Epithelial cell of proximal tubule (primary cell): ENCODE measurements around the gene CRYL1. TPM values are rescaled to one million over a fixed set of nuclear protein-coding genes. Genes with fewer than 3 reads are reported as not detected.

Experiments
- DNase-seq: peaks from one replicate; pipeline ENCODE4 v3.0.0-alpha.2; 2011; ENCODE audit warnings: low read depth
- H3K4me3 ChIP-seq: 2 replicates; pipeline ENCODE4 v1.5.1; 2011; ENCODE audit warnings: low read depth, mild to moderate bottlenecking, low read length
- total RNA-seq: library from RNA; depleted of rRNA; stranded (reverse); fragments of >200 nt; gene quantifications from 2 replicates; pipeline ENCODE4 v1.2.3, GENCODE V29; 2015
- TF ChIP-seq, protein P1 (sequence below): conservative IDR thresholded peaks from 2 replicates; pipeline ENCODE4 v1.5.1; 2012; ENCODE audit warnings: low read depth, mild to moderate bottlenecking, low read length

CRYL1 gene
- total RNA-seq, 1 donor from 2014 or later = 41.3 TPM

DNA sequence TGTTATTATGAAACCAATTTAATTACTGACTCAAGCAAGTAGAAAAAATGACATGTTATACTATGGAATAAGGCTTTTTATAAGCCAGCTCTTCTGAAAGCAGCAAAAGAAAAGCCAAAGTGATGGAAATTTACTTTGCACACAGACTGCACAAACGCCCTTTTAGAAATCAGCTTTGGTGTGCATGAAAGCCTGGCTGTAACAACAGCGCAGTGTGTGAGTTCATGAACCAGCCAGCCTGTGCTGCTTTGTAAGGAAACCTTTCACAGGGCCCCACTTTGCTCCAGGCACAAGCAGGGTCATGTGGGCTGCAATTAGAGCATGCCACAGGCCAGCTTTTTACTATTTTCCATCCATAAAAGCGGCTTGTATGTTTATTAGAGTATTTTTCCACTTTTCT lies 27.7 kb upstream of the CRYL1 start:
- TF ChIP-seq, protein P1, sequence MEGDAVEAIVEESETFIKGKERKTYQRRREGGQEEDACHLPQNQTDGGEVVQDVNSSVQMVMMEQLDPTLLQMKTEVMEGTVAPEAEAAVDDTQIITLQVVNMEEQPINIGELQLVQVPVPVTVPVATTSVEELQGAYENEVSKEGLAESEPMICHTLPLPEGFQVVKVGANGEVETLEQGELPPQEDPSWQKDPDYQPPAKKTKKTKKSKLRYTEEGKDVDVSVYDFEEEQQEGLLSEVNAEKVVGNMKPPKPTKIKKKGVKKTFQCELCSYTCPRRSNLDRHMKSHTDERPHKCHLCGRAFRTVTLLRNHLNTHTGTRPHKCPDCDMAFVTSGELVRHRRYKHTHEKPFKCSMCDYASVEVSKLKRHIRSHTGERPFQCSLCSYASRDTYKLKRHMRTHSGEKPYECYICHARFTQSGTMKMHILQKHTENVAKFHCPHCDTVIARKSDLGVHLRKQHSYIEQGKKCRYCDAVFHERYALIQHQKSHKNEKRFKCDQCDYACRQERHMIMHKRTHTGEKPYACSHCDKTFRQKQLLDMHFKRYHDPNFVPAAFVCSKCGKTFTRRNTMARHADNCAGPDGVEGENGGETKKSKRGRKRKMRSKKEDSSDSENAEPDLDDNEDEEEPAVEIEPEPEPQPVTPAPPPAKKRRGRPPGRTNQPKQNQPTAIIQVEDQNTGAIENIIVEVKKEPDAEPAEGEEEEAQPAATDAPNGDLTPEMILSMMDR = no peak
- no peak overlapping the region for H3K4me3 ChIP-seq
- DNase-seq = no peak

DNA sequence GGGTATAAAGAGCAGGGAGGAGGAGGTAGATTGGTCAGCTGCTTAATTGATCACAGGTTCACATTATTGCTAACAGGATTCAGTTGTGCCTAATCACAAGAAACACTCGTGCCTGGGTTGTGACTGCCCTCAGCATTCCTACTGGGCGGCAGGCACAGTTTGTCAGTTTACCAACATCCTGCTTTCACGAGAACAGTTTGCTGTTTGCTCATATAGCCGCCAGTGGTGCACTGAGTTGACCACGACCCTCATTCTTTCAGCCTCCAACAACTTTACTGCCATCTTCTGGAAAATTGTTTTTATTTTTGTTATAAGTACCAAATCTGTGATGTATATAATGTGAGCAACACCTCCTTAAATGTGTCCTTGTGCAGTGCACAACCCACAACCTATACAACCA lies 25.1 kb upstream of the CRYL1 start:
- no peak overlapping the region for H3K4me3 ChIP-seq
- TF ChIP-seq, protein P1 = no peak
- no peak for DNase-seq

DNA sequence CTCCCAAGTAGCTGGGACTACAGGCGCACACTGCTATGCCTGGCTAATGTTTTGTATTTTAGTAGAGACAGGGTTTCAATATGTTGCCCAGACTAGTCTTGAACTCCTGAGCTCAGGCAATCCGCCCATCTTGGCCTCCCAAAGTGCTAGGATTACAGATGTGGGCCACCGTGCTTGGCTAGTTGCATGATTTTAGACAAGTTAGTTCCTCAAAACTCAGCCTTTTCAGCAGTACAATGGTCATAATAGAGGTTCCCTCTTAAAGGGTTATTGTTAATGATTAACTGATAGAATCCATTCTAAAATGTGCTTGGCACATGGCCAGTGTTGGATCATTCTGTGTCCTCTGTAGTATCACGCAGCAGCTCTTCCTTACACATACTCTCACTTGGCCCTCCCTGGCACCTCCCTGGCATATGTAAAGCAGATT lies 21.8 kb upstream of the CRYL1 start:
- no peak for DNase-seq
- TF ChIP-seq, protein P1 = no peak
- no peak overlapping the region for H3K4me3 ChIP-seq

DNA sequence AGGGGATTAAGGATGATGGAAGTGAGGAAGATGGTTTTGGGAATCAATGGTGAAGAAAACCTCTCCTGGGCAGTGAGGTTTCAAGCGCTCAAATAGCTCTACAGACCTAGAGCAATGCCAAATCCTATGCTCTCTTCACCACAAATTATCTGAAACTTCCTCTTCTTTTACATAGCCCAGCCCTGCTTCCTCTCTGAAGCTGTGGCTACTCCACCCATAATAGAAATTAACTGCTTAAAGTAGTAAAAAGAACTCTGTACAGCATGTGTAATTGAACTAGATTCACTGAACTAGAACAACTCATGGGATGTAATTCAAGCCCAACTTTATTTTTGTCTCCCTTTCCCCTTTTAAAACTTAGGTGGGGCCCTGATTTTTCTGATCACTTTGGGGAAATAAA lies 20.9 kb upstream of the CRYL1 start:
- TF ChIP-seq, protein P1 = no peak
- no peak overlapping the region for H3K4me3 ChIP-seq
- DNase-seq = no peak

DNA sequence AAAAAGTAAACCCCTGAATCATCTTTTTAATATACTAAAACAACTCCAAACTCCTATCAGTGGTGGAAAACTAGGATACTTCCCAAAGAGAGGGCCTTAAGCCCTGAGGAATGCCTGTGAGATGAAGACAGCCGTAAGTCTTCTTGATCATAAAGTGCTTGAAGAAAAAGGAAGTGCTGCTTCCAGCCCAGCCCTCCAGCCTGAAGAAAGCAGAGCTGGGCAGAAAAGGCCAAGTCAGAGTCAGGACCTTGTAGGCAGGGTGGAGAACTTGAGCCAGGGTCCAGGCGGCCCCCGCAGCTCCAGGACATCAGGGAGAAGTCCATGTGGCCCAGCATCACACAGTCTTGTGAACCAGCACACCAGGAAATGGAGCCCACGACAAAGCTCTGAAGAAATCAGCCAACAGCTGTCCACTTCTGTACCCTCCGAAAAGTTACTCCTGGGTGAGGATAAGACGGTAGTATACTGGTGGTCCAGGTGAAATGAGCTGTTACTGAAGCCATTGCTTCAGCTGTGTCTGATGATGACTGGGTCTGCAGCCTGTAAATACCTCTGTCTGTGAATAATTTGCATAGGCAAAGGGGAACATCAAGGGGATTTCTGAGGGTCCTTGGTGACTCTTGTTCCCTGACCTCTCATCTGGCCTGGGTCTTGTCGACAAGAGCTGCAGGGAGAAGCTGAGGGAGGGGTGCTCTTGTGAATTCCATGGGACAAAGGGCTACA lies 18.7 kb upstream of the CRYL1 start:
- DNase-seq = no peak
- H3K4me3 ChIP-seq = no peak overlapping the region
- TF ChIP-seq, protein P1 = no peak

- no peak for DNase-seq
- TF ChIP-seq, protein P1 = no peak
- H3K4me3 ChIP-seq = no peak overlapping the region
Observed at GRCh38 chr13:20536992-20537391, 11.3 kb upstream of the CRYL1 start.

DNA sequence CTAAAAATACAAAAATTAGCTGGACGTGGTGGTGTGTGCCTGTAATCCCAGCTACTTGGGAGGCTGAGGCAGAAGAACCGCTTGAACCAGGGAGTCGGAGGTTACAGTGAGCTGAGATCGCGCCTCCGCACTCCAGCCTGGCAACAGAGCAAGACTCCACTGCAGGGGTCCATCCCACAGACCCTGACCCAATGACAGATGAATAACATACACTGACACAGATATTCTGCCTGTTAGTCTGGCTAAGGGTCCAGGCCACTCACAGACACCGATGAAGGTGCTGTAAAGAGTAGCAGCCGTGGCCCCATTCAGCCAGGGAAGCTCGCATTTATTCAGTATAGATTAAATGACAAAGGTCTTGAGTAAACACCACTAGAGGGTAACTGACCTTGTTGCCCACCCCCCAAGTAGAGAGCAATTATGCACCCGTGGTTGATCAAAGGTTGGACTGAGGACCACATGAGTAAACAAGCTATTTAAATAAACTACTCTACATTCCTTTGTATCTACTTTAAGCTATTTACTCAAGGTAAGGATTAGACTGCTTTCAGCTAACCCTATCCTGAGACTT lies 8.5 kb upstream of the CRYL1 start:
- no peak for DNase-seq
- TF ChIP-seq, protein P1 = no peak
- no peak overlapping the region for H3K4me3 ChIP-seq
